HG02588 (cell line): ENCODE data around the gene FSIP1.

Experiments
- ATAC-seq: cut with Tn5 transposase; IDR thresholded peaks from one replicate; pipeline ENCODE4 v1.9.1; 2021; ENCODE audit warnings: mild to moderate bottlenecking, moderate library complexity; ENCODE audit not compliant: unreplicated experiment

The FSIP1 gene

GRCh38 chr15:39690881-39691634, 91.6 kb downstream of the FSIP1 start:
- no peak for ATAC-seq

- ATAC-seq: no peak
Measured at GRCh38 chr15:39687965-39688364, 94.7 kb downstream of the FSIP1 start.

- ATAC-seq: no peak
Measured at GRCh38 chr15:39685999-39686613, 96.5 kb downstream of the FSIP1 start.

GRCh38 chr15:39685367-39685766, 97.3 kb downstream of the FSIP1 start:
- no peak for ATAC-seq

- no peak for ATAC-seq
Measured at GRCh38 chr15:39684233-39684632, 98.4 kb downstream of the FSIP1 start.

GRCh38 chr15:39682366-39682765, 100.3 kb downstream of the FSIP1 start:
- no peak for ATAC-seq

GRCh38 chr15:39680868-39681267, 101.8 kb downstream of the FSIP1 start:
- ATAC-seq: no peak

GRCh38 chr15:39672666-39673065, 110.0 kb downstream of the FSIP1 start:
- ATAC-seq: no peak

GRCh38 chr15:39672184-39672583, 110.5 kb downstream of the FSIP1 start:
- no peak for ATAC-seq

GRCh38 chr15:39670687-39671086, 112.0 kb downstream of the FSIP1 start:
- no peak for ATAC-seq

GRCh38 chr15:39669661-39670060, 113.0 kb downstream of the FSIP1 start:
- no peak for ATAC-seq

- no peak for ATAC-seq
Measured at GRCh38 chr15:39669241-39669640, 113.4 kb downstream of the FSIP1 start.

- no peak for ATAC-seq
Measured at GRCh38 chr15:39668457-39668856, 114.2 kb downstream of the FSIP1 start.

GRCh38 chr15:39667382-39668127, 115.1 kb downstream of the FSIP1 start:
- no peak for ATAC-seq

- no peak for ATAC-seq
Measured at GRCh38 chr15:39666677-39667076, 116.0 kb downstream of the FSIP1 start.

GRCh38 chr15:39665629-39666250, 116.9 kb downstream of the FSIP1 start:
- ATAC-seq: no peak

GRCh38 chr15:39663704-39664250, 118.9 kb downstream of the FSIP1 start:
- ATAC-seq: no peak

- ATAC-seq: no peak
Measured at GRCh38 chr15:39661776-39662175, 120.9 kb downstream of the FSIP1 start.

GRCh38 chr15:39658740-39659139, 123.9 kb downstream of the FSIP1 start:
- no peak for ATAC-seq

GRCh38 chr15:39657668-39658067, 125.0 kb downstream of the FSIP1 start:
- ATAC-seq: no peak

GRCh38 chr15:39657181-39657580, 125.5 kb downstream of the FSIP1 start:
- ATAC-seq: no peak
